Measurements from ENCODE around the gene ERRFI1. TPM values are rescaled to one million over a fixed set of nuclear protein-coding genes. Genes with fewer than 3 reads are reported as not detected.

Gene ERRFI1
- total RNA-seq, 2 experiments from 2014 or later: 3.6 TPM

DNA sequence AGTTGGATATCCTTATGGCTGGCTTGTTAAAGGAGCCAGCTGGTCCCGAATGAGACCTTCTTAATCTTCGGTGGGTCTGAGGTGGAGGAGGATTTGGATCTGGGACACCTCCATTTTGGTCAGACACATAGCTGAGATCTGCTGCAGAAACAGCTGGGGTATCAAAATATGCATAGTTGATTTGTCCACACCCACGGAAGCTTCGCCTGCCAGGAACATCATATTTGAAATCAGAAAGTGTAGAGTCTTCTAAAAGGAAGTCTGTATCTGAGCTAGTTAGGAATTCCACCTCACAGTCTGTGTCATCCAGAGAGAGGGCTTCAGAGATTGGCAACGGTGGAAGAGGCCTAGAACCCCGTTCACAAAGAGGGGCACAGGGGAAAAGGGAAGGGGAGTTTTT lies 12.3 kb downstream of the ERRFI1 start:
- H3K27ac ChIP-seq (ENCODE audit: low read depth in 1 of 2, low read length in 2 of 2): no peak overlapping the region
- no peaks in the 10 kb centered on the region for H3K4me1 ChIP-seq (ENCODE audit: insufficient read depth, low read length)
- no peaks in the 10 kb centered on the region for H3K9me3 Mint-ChIP-seq
- ChIA-PET CTCF (interaction anchor here (1.4 to 3.8 kb wide), 3 partner anchors 335 to 835 kb away, joined by 3 to 31 read pairs (median 4); no protein-coding TSS in a partner anchor), POLR2A (no interaction called here)
- H3K36me3 Mint-ChIP-seq (ENCODE audit: low read depth): no peaks in the 10 kb centered on the region
- intact Hi-C loops (cut with DNase I, micrococcal nuclease): loop anchor here in 1 of 2 experiments (10.0 kb wide), 1 partner anchor 711 kb away; no protein-coding TSS in a partner anchor
- H3K27me3 Mint-ChIP-seq: peaks cover 30% of the 10 kb centered on the region
- peaks cover 3 to 13% of the 10 kb centered on the region in 2 experiments for H3K27me3 ChIP-seq (ENCODE audit: control insufficient read depth in 1 of 2, insufficient read depth in 2 of 2, low read length in 2 of 2)
- no peak overlapping the region for H3K27ac Mint-ChIP-seq
- H3K9me3 ChIP-seq (ENCODE audit: control insufficient read depth in 1 of 2, insufficient read depth in 1 of 2, low read length in 2 of 2): no peaks in the 10 kb centered on the region
- H3K4me3 Mint-ChIP-seq: no peak overlapping the region
- H3K36me3 ChIP-seq (ENCODE audit: insufficient read depth, low read length): no peaks in the 10 kb centered on the region
- DNase-seq (no peak), ATAC-seq (ENCODE audit: poor library complexity) (no peak)
- H3K4me3 ChIP-seq (ENCODE audit: low read length): no peak overlapping the region
- TF ChIP-seq, protein P1, sequence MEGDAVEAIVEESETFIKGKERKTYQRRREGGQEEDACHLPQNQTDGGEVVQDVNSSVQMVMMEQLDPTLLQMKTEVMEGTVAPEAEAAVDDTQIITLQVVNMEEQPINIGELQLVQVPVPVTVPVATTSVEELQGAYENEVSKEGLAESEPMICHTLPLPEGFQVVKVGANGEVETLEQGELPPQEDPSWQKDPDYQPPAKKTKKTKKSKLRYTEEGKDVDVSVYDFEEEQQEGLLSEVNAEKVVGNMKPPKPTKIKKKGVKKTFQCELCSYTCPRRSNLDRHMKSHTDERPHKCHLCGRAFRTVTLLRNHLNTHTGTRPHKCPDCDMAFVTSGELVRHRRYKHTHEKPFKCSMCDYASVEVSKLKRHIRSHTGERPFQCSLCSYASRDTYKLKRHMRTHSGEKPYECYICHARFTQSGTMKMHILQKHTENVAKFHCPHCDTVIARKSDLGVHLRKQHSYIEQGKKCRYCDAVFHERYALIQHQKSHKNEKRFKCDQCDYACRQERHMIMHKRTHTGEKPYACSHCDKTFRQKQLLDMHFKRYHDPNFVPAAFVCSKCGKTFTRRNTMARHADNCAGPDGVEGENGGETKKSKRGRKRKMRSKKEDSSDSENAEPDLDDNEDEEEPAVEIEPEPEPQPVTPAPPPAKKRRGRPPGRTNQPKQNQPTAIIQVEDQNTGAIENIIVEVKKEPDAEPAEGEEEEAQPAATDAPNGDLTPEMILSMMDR (IDR thresholded peaks at IDR 0.05): no peak
- H3K4me1 Mint-ChIP-seq (ENCODE audit: low read depth): no peaks in the 10 kb centered on the region

DNA sequence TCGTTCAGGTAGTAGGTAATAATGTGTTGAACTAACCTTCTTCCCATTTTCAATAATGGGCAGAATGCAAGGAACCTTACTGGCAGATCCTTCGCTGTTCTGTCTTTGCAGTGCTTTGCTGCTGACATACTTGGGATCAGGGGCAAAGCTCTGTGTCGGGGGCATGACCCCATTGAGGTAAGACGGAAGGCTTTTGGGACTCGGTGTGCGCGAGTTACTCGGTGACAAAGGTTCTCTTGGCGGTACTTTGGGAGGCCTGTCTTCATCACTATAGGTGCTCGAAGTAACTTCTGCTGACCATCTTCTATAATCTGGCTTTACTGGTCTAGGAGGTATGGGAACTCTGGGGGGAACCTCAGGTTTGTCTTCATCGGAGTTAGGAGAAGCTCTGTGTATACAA lies 12.7 kb downstream of the ERRFI1 start:
- Histone ChIP-seq H3K4me3 (ENCODE audit: low read length) (no peak overlapping the region), H3K27me3 (ENCODE audit: control insufficient read depth in 1 of 2, insufficient read depth in 2 of 2, low read length in 2 of 2) (peaks cover 0 to 11% of the 10 kb centered on the region in 2 experiments), H3K36me3 (ENCODE audit: insufficient read depth, low read length) (no peaks in the 10 kb centered on the region), H3K9me3 (ENCODE audit: control insufficient read depth in 1 of 2, insufficient read depth in 1 of 2, low read length in 2 of 2) (no peaks in the 10 kb centered on the region), H3K27ac (ENCODE audit: low read depth in 1 of 2, low read length in 2 of 2) (no peak overlapping the region), H3K4me1 (ENCODE audit: insufficient read depth, low read length) (no peaks in the 10 kb centered on the region)
- DNase-seq: no peak
- ATAC-seq (ENCODE audit: poor library complexity): no peak
- Mint-ChIP-seq H3K36me3 (ENCODE audit: low read depth) (no peaks in the 10 kb centered on the region), H3K27ac (no peak overlapping the region), H3K4me1 (ENCODE audit: low read depth) (no peaks in the 10 kb centered on the region), H3K9me3 (no peaks in the 10 kb centered on the region), H3K27me3 (peaks cover 26% of the 10 kb centered on the region), H3K4me3 (no peak overlapping the region)
- ChIA-PET POLR2A (no interaction called here), CTCF (interaction anchor here (1.4 to 1.7 kb wide), 2 partner anchors 336 to 836 kb away, joined by 3 to 4 read pairs; no protein-coding TSS in a partner anchor)
- TF ChIP-seq, protein P1 (IDR thresholded peaks at IDR 0.05): no peak
- intact Hi-C loops (cut with DNase I, micrococcal nuclease): loop anchor here in 1 of 2 experiments (10.0 kb wide), 1 partner anchor 711 kb away; no protein-coding TSS in a partner anchor

DNA sequence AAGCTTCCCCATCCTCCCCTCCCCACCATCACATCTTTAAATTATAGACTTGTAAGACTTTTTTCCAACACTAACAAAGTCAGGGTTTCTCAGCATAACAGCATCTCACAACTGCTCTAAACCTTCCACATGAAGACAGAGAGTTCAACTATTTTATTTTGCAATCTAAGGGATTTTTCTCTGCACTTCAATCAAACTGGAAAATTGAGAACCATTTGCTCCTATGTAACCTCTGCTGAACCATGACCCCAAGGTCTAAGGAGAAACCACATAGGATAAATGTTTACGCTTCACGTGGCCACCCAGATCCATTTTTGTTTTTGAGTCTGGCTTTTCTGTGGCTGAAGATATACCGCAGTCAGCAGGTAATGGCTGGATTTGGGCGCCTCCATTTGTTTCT lies 13.2 kb downstream of the ERRFI1 start:
- POLR2A ChIA-PET: no interaction called here
- H3K9me3 Mint-ChIP-seq: no peaks in the 10 kb centered on the region
- no peak for DNase-seq
- H3K27ac Mint-ChIP-seq: no peak overlapping the region
- H3K36me3 ChIP-seq (ENCODE audit: insufficient read depth, low read length): no peaks in the 10 kb centered on the region
- CTCF ChIA-PET: interaction anchor here (0.7 to 1.4 kb wide), 3 partner anchors 301 to 338 kb away, joined by 3 read pairs; no protein-coding TSS in a partner anchor
- peaks cover 21% of the 10 kb centered on the region for H3K27me3 Mint-ChIP-seq
- H3K4me3 ChIP-seq (ENCODE audit: low read length): no peak overlapping the region
- intact Hi-C loops (cut with DNase I, micrococcal nuclease): loop anchor here in 1 of 2 experiments (10.0 kb wide), 1 partner anchor 712 kb away; no protein-coding TSS in a partner anchor
- no peaks in the 10 kb centered on the region for H3K9me3 ChIP-seq (ENCODE audit: control insufficient read depth in 1 of 2, insufficient read depth in 1 of 2, low read length in 2 of 2)
- no peaks in the 10 kb centered on the region for H3K36me3 Mint-ChIP-seq (ENCODE audit: low read depth)
- H3K27ac ChIP-seq (ENCODE audit: low read depth in 1 of 2, low read length in 2 of 2): no peak overlapping the region
- H3K4me3 Mint-ChIP-seq: no peak overlapping the region
- H3K27me3 ChIP-seq (ENCODE audit: control insufficient read depth in 1 of 2, insufficient read depth in 2 of 2, low read length in 2 of 2): peaks cover 0 to 11% of the 10 kb centered on the region in 2 experiments
- ATAC-seq (ENCODE audit: poor library complexity): no peak
- TF ChIP-seq, protein P1 (IDR thresholded peaks at IDR 0.05): no peak
- H3K4me1 ChIP-seq (ENCODE audit: insufficient read depth, low read length): no peaks in the 10 kb centered on the region
- no peaks in the 10 kb centered on the region for H3K4me1 Mint-ChIP-seq (ENCODE audit: low read depth)

Measured in CD4-positive, alpha-beta T cell (primary cell).